G401.6 (cell line): Measurements from ENCODE around the gene TNNI3.
A peak's percentile ranks its signal among the peaks of the same experiment; 100 is the strongest.

Source experiments
- FAIRE-seq: peaks from 2 replicates; lab custom pipeline; 2012; peaks lifted over from hg19 to GRCh38; lab: Jason Lieb, UNC

TNNI3 gene

DNA sequence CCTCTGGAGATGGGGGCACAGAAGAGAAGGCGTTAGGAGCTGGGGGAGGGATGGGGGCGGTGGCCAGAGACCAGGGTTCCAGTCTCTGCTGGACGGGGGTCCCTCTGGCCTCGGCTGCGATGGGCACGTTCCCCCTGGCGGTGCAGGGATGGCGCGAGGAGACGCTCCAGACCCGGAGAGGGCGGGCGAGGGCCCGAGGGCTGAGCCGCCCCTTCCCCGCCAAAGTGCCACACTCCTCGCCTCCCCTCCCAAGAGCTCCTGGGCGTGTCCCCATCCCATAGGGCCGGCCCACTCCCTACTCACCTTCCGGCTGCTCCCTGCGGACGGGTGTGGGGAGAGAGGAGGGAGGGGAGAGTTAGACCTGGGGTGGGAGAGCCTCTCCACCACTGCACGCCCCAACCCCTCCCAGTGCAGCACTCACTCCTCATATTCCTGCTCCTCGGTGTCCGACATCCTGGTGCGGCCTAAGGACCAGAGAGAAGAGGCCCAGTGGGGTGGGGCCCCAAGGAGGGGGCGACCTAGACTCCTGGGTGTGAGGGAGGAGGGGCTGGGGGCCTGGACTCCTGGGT lies 10.7 kb downstream of the TNNI3 start:
- FAIRE-seq = peak; percentile 95

DNA sequence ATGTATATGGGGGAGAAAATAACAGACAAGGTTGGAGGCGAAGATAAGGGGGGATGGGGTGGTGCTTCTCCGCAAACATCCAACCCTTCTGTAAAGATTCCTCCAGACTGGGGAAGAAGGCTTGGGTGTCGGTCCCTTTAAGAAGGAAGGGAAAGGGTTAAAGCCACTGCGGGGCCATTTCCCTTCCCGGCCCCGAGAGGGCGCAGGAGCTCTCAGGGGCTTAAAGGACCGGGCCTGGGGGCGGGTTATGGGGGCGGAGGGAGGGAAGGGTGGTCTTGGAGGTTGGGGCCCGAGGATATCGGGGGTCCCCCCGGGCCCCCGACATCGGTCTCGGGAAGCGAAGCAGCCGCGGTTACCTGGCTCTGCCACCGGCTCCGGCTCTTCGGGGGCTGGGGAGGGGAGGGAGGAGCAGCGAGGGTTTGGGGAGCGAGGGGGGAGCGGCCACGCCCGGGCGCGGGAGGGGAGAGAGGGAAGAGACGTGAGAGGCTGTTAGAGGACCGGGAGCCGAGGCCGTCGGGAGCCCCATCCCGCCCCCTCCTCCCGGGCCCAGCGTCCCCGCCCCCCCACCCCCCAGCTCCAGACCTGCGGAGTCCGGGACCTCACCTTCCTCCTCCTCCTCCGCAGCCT lies 11.3 kb downstream of the TNNI3 start:
- FAIRE-seq = no peak

DNA sequence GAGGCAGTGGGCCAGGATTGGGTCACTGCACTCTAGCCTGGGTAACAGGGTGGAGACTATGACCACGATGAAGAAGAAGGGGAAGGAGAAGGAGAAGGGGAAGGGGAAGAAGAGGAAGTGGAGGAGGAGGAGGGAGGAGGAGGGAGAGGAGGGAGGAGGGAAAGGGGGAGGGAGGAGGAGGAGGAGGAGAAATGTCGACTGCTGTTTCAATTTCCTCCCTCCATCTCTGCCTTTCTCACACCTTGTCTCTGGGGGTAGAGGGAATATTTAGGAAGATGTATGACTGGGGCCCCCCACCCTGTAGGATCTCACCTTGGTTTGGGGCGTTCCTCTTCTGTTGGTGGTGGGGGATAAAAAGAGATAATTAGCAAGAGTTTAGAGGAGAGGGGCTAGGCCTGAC lies 12.3 kb downstream of the TNNI3 start:
- FAIRE-seq = no peak

DNA sequence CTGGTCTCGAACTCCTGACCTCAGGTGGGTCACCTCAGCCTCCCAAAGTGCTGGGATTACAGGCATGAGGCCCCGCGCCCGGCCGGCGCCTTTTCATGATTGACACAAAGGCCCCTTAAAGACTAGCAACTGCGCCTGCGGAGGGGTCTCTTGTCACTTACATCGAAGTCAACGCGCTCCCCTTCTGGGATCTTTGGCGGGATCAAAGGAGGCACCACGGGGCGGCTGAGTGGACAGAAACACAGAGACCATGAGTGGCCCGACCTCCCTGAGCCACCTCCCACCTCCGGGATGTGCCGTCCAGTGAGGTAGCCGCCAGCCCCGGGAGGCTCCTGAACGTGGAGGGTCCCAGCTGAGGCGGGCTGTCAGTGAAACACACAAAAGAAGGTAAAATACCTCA lies 15.8 kb downstream of the TNNI3 start:
- FAIRE-seq = no peak

DNA sequence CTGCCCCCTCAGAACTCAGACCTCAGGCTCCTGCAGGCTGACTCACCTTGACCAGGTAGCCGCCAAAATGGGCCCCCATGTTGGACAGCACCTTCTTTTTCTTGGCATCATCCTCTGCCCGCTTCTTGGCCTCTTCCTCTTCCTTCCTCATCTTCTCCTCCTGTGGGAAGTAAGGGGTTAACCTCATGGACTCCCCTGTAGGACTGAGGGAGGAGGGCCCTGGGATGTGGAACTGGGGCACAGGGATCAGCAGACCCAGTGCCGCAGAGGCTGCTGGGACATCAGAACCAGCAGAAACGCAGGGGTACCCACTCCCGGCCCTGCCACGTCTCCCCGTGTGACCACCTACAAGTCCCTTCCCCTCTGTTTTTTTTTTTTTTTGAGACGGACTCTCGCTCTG lies 19.6 kb downstream of the TNNI3 start:
- no peak for FAIRE-seq

DNA sequence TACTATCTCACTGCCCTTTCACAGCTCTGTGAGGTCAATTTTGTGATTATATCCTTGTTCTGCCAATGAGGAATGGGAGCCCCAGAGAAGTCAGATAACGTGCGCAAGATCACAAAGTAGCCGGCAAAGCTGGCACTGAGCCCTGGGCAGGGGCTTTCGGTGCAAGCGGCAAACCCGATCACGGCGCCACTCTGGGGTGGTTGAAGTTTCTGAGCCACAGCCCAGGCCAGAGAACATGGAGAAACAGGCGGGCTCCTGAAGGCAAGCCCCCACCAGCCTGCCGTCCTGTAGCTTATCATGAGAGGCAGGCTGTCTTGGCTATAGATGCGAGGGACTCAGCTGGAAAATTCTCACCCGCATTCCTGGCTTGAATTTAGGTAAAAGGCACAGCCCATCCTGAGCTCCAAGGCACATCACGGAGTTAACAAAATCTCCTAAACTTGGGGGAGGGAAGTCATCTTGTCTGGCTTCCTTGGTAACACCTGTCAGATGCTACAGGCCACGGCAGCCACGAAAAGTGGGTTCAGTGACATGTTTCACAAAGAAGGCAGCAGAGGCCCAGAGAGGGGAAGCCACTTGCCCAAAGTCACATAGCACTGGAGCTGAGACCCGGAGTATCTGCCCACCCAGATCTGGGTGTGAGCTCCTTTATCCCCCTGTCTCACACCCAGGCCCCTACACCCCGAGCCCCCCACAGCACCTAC lies 21.0 kb downstream of the TNNI3 start:
- FAIRE-seq = no peak

DNA sequence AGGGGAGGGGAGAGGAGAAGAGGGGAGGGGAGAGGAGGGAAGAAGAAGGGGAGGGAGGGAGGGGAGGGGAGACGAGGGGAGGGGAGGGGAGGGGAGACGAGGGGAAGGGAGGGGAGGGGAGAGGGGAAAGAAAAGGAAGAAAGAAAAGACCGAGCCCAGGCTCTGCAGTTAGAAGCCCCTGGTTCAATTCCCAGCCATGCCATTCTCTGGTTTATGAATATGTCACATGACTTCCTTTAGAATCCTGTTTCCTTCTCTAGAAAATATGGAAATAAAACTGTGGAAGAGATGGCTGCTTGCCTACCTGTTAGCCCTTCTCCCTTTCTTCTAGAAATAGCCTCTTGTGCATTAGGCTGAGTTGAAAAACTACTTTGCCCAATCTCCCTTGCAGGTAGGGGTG lies 22.8 kb downstream of the TNNI3 start:
- FAIRE-seq = no peak

DNA sequence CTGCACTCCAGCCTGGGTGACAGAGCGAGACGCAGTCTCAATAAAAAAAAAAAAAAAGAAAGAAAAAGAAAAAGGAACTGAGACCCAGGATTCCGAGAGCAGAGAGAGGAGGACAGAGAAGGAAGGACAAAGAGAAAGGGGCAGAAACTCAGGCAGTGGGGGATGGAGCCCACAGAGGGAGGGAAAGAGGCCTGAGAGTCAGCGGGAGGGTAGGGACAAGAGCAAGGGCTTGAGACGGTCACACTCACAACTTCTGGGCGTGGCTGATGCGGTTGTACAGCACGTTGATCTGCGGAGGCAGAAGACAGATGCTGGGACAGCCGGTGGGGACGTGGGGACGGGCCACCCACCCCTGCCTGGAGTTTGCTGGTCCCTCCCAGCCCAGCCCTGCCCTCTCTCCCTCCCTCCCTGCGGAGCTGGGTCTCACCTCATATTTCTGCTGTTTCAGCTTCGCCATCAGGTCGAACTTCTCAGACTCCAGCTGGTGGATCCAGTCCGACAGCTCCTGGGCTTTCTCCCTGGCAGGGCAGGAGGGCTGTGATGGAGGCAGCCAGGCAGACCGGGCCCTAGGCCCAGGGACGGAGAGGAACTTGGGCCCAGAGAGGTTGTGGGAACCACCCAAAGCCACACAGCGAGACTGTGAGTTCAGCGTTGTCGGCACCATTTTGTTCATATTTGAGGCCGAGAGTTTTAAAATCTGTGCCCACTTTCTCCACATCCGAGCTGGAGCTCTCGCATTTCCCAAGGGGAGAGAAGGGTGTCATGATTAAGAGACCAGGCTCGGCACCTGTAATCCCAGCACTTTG lies 23.7 kb downstream of the TNNI3 start:
- no peak for FAIRE-seq

DNA sequence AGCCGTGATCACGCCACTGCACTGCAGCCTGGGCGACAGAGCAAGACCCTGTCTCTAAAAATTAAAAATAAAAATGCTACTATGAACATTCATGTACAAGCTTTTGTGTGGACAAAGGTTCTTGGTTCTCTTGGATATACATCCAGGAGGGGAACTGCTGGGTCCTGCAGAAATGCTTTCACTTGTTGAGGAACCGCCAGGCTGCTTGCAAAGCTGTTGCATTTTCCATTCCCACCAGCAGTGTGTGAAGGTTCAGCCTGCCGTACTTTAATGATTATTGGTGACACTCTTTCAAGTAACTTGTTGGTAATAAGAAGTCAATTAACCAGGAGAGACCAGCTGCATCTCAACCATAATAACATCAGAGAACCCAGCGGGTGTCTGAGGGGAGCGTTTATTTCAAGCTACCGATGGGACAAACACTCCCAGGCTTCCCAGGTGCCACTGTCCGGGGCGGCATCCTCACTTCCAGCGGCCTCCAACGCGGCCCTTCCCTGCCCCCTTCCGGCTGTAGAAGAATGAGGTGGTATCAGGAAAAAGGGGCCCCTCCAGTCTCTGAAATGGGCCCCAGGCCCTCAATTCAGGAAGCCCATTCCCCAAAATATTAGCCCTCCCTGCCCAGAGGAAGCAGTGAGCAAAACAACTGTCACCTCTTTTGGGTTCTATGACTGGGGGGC lies 24.9 kb downstream of the TNNI3 start:
- no peak for FAIRE-seq

DNA sequence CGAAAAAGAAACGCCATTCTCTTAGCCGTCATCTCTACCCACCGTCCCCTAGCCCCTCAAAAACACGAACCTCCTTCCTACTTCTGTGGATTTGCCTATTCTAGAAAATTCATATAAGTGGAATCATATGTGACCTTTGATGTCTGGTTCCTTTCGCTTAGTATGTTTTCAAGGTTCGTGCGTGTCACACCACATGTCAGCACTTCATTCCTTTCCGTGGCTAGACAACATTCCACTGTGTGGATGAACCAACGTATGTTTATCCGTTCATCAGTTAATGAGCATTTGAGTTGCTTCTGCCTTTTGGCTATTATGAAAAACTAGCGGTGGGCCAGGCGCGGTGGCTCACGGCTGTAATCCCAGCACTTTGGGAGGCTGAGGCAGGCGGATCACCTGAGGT lies 26.1 kb downstream of the TNNI3 start:
- no peak for FAIRE-seq

DNA sequence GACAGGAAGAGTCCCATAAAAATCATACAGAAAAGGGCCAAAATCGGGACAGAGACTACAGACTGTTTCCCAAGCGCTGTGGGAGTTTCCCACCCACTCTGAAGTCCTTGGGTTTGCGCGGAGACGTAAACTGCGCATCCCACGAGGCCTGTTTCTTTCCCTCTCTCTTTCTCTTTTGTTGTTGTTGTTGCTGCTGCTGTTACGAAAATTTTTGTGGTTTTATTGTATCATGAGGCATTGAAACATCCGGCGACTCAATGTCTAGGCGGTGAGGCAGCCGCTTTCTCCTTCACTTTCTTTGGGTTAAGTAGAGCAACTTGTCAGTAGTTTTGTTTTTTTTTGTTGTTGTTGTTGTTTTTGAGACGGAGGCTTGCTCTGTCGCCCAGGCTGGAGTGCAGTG lies 38.5 kb downstream of the TNNI3 start:
- FAIRE-seq = no peak

DNA sequence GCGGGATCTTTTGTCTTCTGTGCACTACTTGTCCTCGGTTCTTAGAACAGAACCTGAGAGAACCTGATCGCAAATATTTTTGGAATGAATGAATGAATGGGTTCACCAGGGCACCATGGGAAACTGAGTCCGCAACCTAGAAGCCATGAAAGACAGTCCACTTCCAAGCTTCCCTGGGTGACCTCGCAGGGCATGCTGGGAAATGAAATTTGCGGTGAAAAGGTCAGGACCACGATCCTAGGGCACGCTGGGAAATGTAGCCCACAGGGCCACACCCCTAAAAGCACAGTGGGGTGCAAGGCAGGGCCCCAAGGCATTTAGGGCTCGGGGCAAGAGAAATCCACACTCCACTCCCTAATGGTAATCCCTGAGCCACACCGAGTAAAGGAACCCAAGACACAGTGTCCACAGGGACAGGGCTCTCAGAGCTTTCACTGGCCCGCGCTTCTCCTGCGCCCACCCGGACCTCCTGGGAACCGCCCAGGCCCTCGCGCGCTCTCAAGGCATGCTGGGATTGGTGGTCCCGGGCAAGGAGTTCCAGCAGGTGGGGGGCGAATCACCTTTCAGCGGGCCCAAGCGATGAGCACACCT lies 39.0 kb downstream of the TNNI3 start:
- FAIRE-seq = no peak

DNA sequence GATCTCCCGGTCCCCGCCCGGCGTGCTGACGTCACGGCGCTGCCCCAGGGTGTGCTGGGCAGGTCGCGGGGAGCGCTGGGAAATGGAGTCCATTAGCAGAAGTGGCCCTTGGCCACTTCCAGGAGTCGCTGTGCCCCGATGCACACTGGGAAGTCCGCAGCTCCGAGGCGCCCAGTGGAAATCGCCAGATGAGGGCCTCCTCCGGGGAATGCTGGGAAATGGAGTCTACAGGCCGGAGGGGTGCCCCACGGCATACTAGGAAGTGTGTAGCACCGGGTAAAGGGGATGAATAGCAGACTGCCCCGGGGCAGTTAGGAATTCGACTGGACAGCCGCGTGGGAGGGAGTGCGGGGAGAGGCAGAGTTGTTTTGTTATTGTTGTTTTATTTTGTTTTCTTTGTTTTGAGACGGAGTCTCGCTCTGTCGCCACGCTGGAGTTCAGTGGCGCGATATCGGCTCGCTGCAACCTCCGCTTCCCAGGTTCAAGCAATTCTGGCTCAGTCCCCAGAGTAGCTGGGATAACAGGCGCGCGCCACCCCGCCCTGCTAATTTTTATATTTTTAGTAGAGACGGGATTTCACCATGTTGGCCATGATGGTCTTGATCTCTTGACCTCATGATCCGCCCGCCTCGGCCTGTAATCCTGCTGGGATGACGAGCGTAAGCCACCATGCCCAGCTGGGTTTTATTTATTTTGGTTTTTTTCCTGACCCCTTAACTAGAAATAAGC lies 39.7 kb downstream of the TNNI3 start:
- FAIRE-seq = peak; percentile 96

DNA sequence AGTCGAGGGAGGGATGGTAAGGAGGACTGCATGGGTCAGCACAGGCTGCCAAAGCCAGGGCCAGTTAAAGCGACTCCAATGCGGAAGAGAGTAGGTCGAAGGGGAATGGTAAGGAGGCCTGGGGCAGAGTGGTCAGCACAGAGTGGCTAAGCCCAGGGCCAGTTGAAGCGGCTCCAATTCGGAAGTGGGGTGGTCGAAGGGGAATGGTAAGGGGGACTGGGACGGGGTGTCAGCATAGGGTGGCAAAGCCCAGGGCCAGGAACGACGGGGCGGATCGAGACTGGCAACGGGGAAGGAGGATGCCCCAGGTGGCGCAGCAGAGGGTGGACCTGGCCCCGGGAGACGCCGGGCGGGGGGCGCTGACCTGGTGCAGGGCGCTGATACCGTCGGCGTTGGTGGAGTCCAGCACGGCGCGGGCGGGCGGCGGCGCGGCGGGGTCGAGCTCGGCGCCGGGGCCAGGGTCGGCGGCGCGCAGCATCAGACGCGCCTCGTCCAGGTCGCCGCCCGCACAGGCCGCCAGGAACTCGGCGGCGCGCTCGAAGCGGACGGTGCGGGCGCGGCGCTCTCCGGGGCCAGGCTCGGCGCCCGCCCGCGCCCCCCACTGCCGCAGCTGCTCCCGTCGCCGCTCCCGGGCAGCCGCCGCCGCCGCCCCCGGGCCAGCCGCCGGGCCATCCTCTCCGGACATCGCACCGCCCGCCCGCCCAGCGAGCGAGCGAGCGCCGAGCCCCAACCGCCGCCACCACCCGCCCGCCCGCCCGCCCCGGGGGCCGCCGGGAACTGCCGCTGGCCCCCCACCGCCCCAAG lies 40.5 kb downstream of the TNNI3 start, which contains the start of gene PPP1R12C:
PPP1R12C (minus strand) TSS at position 779 of the 804 bp plus-strand sequence; CDS start at position 685, 94 bp downstream.
- FAIRE-seq = no peak

DNA sequence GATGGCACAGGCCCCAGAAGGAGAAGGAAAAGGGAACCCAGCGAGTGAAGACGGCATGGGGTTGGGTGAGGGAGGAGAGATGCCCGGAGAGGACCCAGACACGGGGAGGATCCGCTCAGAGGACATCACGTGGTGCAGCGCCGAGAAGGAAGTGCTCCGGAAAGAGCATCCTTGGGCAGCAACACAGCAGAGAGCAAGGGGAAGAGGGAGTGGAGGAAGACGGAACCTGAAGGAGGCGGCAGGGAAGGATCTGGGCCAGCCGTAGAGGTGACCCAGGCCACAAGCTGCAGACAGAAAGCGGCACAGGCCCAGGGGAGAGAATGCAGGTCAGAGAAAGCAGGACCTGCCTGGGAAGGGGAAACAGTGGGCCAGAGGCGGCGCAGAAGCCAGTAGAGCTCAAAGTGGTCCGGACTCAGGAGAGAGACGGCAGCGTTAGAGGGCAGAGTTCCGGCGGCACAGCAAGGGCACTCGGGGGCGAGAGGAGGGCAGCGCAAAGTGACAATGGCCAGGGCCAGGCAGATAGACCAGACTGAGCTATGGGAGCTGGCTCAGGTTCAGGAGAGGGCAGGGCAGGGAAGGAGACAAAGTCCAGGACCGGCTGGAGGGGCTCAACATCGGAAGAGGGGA lies 41.2 kb downstream of the TNNI3 start:
- FAIRE-seq = no peak

DNA sequence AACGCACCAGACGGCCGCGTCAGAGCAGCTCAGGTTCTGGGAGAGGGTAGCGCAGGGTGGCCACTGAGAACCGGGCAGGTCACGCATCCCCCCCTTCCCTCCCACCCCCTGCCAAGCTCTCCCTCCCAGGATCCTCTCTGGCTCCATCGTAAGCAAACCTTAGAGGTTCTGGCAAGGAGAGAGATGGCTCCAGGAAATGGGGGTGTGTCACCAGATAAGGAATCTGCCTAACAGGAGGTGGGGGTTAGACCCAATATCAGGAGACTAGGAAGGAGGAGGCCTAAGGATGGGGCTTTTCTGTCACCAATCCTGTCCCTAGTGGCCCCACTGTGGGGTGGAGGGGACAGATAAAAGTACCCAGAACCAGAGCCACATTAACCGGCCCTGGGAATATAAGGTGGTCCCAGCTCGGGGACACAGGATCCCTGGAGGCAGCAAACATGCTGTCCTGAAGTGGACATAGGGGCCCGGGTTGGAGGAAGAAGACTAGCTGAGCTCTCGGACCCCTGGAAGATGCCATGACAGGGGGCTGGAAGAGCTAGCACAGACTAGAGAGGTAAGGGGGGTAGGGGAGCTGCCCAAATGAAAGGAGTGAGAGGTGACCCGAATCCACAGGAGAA lies 42.0 kb downstream of the TNNI3 start:
- no peak for FAIRE-seq

DNA sequence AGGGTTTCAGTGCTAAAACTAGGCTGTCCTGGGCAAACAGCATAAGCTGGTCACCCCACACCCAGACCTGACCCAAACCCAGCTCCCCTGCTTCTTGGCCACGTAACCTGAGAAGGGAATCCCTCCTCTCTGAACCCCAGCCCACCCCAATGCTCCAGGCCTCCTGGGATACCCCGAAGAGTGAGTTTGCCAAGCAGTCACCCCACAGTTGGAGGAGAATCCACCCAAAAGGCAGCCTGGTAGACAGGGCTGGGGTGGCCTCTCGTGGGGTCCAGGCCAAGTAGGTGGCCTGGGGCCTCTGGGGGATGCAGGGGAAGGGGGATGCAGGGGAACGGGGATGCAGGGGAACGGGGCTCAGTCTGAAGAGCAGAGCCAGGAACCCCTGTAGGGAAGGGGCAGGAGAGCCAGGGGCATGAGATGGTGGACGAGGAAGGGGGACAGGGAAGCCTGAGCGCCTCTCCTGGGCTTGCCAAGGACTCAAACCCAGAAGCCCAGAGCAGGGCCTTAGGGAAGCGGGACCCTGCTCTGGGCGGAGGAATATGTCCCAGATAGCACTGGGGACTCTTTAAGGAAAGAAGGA lies 42.9 kb downstream of the TNNI3 start:
- FAIRE-seq = no peak

DNA sequence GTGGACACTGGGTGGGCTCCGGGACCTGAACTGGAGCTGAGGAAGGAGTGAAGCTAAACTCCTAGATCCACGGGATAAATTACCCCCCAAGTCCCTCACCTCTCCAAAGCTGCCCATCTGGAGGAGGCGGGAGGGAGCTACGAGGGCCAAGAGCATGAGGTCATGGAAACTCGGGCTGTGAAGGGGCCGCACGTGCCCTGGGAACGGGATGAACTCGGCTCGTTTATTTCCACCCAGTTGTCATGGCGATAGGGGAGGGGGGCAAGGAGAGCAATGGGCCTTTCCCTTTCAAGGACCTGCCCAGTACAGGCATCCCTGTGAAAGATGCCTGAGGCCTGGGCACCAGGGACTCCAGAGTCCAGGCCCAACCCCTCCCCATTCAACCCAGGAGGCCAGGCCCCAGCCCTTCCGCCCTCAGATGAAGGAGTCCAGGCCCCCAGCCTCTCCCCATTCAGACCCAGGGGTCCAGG lies 43.9 kb downstream of the TNNI3 start:
- FAIRE-seq = no peak
